K562 (cell line): ENCODE measurements around the gene FAM110D. TPM values are rescaled to one million over a fixed set of nuclear protein-coding genes. Genes with fewer than 3 reads are reported as not detected.

Experiments
- DIDO1 ChIP-seq: fragments of 450-650 bp; IDR thresholded peaks from 2 replicates; pipeline ENCODE4 v1.6.1; 2016; ENCODE audit warnings: low read depth, missing biosample characterization, missing genetic modification characterization
- EGR1 ChIP-seq: fragments of 450-650 bp; conservative IDR thresholded peaks from 2 replicates; pipeline ENCODE4 v1.6.1; 2017; ENCODE audit warnings: mild to moderate bottlenecking
- ELF1 ChIP-seq: fragments of 200-800 bp; sonication (Bioruptor generic); IDR thresholded peaks from 2 replicates; pipeline ENCODE4 v1.6.1; 2016; ENCODE audit warnings: missing genetic modification characterization, missing compliant biosample characterization
- FOS ChIP-seq: IDR thresholded peaks from 3 replicates; pipeline ENCODE4 v1.6.1; 2011; ENCODE audit not compliant: insufficient read length; ENCODE audit errors: extremely low read depth
- HDAC3 ChIP-seq: fragments of 450-650 bp; IDR thresholded peaks from 2 replicates; pipeline ENCODE4 v1.6.1; 2018; ENCODE audit warnings: borderline replicate concordance, mild to moderate bottlenecking, moderate library complexity; ENCODE audit not compliant: partially characterized antibody
- NONO ChIP-seq, 2 experiments: fragments of 200-400 bp in 1 of 2; fragments of 450-650 bp in 1 of 2; formaldehyde crosslinking in 1 of 2; IDR thresholded peaks; 2 replicates each; pipeline ENCODE4 v1.6.1; 2017; ENCODE audit warnings: low read depth in 2 of 2, mild to moderate bottlenecking in 2 of 2, moderate library complexity in 2 of 2, low read length in 1 of 2
- SAFB2 ChIP-seq: fragments of 200-400 bp; formaldehyde crosslinking; IDR thresholded peaks from 2 replicates; pipeline ENCODE4 v1.6.1; 2018; ENCODE audit warnings: borderline replicate concordance, low read length, low read depth, moderate library complexity; ENCODE audit not compliant: severe bottlenecking
- ZBED1 ChIP-seq: IDR thresholded peaks from 2 replicates; pipeline ENCODE4 v1.6.1; 2014
- ZC3H8 ChIP-seq: fragments of 450-650 bp; IDR thresholded peaks from 2 replicates; pipeline ENCODE4 v1.6.1; 2017
- ZFP1 ChIP-seq: fragments of 450-650 bp; formaldehyde crosslinking; IDR thresholded peaks from 2 replicates; pipeline ENCODE4 v1.4.0; 2020; ENCODE audit warnings: mild to moderate bottlenecking, mixed read lengths
- ZNF347 ChIP-seq: fragments of 450-650 bp; formaldehyde crosslinking; IDR thresholded peaks from 2 replicates; pipeline ENCODE4 v1.4.0; 2020; ENCODE audit warnings: low read depth, mild to moderate bottlenecking, moderate library complexity
- ZNF696 ChIP-seq: fragments of 250-450 bp; sonication (Bioruptor Pico); conservative IDR thresholded peaks from 2 replicates; pipeline ENCODE4 v1.4.0; 2020; ENCODE audit warnings: mild to moderate bottlenecking, moderate library complexity
- polyA plus RNA-seq, 8 experiments: library from polyadenylated mRNA; depleted of rRNA in 4 of 8; stranded (reverse) in 5 of 8; unstranded in 3 of 8; fragments of >200 nt; fragmentation: Nextera tagmentation in 2 of 8; fragmentation: Illumina TruSeq in 1 of 8; extraction: Ambion mirVana in 2 of 8; extraction: Trizol in 1 of 8; gene quantifications; 2 replicates each; pipeline versions ENCODE4 v1.2.1 to v1.2.3, GENCODE V29; 2011 to 2014; ENCODE audit warnings: inconsistent platforms in 1 of 8, missing spikeins in 1 of 8
- total RNA-seq, 7 experiments: library from RNA; depleted of rRNA in 6 of 7; stranded (reverse); fragments of >200 nt in 6 of 7; fragmentation: Illumina TruSeq in 2 of 7; extraction: Trizol in 2 of 7; gene quantifications; 2 replicates each; pipeline versions ENCODE4 v1.2.1 to v1.2.3, GENCODE V29; 2011 to 2021; ENCODE audit warnings: low replicate concordance in 1 of 7
- TF ChIP-seq, protein P1 (sequence below): fragments of 450-650 bp; formaldehyde crosslinking; IDR thresholded peaks from 2 replicates; pipeline ENCODE4 v1.4.0; 2020; ENCODE audit warnings: mild to moderate bottlenecking, moderate library complexity
- TF ChIP-seq, protein P2 (sequence below): fragments of 450-650 bp; IDR thresholded peaks from 2 replicates; pipeline ENCODE4 v1.6.1; 2014; ENCODE audit warnings: low read depth, mild to moderate bottlenecking, moderate library complexity, borderline replicate concordance
- TF ChIP-seq, protein P3 (sequence below): fragments of 250-450 bp; sonication (Bioruptor Pico); IDR thresholded peaks from 2 replicates; pipeline ENCODE4 v1.8.0; 2021; ENCODE audit warnings: moderate library complexity, mild to moderate bottlenecking, inconsistent platforms
- TF ChIP-seq, protein P4 (sequence below): sonication (generic); formaldehyde crosslinking; IDR thresholded peaks from 2 replicates; pipeline ENCODE4 v1.8.0; 2022; ENCODE audit warnings: mild to moderate bottlenecking, missing genetic modification reagents
- TF ChIP-seq, protein P5 (sequence below): fragments of 250-450 bp; sonication (Bioruptor Pico); IDR thresholded peaks from 2 replicates; pipeline ENCODE4 v1.8.0; 2022; ENCODE audit warnings: moderate library complexity, mild to moderate bottlenecking, inconsistent platforms

Gene FAM110D
- total and polyA plus RNA-seq, 9 of the 15 experiments (the other 6 are each of a cell fraction or from before 2014, with no cell fraction given) = 0.04 to 1.1 (median 0.33) TPM

DNA sequence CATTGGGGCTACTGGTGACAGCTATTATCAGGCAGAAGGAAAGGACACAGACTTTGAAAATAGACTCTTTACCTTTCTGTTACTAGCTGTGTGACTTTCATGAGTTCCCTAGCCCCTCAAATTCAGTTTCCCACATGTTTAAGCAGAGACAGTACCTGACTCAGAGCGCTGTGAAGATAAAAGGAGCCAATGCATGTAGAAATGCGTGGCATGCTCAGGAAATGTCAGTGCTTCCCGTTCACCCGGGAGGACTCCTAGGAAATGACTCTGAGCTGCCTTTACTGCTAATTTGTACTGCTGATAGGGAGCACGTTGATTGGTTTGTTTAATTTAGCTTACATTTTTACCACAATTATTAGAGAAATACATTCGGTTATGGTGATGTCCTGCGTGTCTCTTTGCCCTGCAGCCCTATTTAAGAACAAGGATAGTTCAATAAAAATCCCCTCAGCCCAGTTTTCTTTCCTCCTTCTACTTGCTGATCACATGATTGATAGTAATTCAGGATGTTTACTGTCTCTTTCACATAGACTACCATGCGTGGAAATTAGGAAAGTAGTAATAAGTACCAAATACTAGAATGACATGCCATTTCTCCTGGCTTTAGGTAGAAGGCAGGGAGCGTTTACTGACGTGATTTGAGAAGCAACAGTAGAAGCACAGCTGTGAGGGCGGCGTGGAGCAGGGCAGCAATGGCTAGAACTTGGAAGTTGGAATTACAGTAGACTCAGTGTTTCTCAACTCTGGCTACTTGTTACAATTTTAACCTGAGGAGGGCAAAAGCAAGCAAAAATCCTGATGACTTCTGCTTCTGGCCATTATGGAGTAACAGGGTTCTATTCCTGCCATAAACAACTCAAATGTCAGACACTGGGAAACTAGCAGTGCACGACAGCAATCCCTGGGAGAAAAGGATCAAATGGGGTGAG is 31.4 kb upstream of the FAM110D start (continued):
- TF ChIP-seq, protein P1, sequence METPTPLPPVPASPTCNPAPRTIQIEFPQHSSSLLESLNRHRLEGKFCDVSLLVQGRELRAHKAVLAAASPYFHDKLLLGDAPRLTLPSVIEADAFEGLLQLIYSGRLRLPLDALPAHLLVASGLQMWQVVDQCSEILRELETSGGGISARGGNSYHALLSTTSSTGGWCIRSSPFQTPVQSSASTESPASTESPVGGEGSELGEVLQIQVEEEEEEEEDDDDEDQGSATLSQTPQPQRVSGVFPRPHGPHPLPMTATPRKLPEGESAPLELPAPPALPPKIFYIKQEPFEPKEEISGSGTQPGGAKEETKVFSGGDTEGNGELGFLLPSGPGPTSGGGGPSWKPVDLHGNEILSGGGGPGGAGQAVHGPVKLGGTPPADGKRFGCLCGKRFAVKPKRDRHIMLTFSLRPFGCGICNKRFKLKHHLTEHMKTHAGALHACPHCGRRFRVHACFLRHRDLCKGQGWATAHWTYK (CRISPR knock-in tag) = no peak
- TF ChIP-seq ZC3H8 (no peak), NONO (IDR thresholded peaks at IDR 0.05; ENCODE audit: low read depth in 2 of 2, low read length in 1 of 2) (no peak), FOS (no peak), SAFB2 (no peak), ZBED1 (no peak), HDAC3 (peak; percentile 34), DIDO1 (no peak), ZFP1 (CRISPR knock-in tag) (no peak), ZNF696 (CRISPR knock-in tag) (no peak), EGR1 (no peak), ELF1 (tag) (peak; percentile 9; the same call in 1 of the 2 replicates), ZNF347 (no peak)
- TF ChIP-seq, protein P2, sequence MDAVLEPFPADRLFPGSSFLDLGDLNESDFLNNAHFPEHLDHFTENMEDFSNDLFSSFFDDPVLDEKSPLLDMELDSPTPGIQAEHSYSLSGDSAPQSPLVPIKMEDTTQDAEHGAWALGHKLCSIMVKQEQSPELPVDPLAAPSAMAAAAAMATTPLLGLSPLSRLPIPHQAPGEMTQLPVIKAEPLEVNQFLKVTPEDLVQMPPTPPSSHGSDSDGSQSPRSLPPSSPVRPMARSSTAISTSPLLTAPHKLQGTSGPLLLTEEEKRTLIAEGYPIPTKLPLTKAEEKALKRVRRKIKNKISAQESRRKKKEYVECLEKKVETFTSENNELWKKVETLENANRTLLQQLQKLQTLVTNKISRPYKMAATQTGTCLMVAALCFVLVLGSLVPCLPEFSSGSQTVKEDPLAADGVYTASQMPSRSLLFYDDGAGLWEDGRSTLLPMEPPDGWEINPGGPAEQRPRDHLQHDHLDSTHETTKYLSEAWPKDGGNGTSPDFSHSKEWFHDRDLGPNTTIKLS = no peak
- TF ChIP-seq, protein P3, sequence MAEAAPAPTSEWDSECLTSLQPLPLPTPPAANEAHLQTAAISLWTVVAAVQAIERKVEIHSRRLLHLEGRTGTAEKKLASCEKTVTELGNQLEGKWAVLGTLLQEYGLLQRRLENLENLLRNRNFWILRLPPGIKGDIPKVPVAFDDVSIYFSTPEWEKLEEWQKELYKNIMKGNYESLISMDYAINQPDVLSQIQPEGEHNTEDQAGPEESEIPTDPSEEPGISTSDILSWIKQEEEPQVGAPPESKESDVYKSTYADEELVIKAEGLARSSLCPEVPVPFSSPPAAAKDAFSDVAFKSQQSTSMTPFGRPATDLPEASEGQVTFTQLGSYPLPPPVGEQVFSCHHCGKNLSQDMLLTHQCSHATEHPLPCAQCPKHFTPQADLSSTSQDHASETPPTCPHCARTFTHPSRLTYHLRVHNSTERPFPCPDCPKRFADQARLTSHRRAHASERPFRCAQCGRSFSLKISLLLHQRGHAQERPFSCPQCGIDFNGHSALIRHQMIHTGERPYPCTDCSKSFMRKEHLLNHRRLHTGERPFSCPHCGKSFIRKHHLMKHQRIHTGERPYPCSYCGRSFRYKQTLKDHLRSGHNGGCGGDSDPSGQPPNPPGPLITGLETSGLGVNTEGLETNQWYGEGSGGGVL = no peak
- TF ChIP-seq, protein P4, sequence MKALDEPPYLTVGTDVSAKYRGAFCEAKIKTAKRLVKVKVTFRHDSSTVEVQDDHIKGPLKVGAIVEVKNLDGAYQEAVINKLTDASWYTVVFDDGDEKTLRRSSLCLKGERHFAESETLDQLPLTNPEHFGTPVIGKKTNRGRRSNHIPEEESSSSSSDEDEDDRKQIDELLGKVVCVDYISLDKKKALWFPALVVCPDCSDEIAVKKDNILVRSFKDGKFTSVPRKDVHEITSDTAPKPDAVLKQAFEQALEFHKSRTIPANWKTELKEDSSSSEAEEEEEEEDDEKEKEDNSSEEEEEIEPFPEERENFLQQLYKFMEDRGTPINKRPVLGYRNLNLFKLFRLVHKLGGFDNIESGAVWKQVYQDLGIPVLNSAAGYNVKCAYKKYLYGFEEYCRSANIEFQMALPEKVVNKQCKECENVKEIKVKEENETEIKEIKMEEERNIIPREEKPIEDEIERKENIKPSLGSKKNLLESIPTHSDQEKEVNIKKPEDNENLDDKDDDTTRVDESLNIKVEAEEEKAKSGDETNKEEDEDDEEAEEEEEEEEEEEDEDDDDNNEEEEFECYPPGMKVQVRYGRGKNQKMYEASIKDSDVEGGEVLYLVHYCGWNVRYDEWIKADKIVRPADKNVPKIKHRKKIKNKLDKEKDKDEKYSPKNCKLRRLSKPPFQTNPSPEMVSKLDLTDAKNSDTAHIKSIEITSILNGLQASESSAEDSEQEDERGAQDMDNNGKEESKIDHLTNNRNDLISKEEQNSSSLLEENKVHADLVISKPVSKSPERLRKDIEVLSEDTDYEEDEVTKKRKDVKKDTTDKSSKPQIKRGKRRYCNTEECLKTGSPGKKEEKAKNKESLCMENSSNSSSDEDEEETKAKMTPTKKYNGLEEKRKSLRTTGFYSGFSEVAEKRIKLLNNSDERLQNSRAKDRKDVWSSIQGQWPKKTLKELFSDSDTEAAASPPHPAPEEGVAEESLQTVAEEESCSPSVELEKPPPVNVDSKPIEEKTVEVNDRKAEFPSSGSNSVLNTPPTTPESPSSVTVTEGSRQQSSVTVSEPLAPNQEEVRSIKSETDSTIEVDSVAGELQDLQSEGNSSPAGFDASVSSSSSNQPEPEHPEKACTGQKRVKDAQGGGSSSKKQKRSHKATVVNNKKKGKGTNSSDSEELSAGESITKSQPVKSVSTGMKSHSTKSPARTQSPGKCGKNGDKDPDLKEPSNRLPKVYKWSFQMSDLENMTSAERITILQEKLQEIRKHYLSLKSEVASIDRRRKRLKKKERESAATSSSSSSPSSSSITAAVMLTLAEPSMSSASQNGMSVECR = 0 out of 2 replicates have a peak, but pooled peaks have one; percentile 50
- TF ChIP-seq, protein P5, sequence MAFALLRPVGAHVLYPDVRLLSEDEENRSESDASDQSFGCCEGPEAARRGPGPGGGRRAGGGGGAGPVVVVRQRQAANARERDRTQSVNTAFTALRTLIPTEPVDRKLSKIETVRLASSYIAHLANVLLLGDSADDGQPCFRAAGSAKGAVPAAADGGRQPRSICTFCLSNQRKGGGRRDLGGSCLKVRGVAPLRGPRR = no peak
